ENCODE measurements around the gene CES4A.
"Not testable (repeated sequence)": the region's sequence is repeated elsewhere in the genome, so short reads cannot be mapped to it uniquely, and the experiment has no call there.

Gene CES4A

DNA sequence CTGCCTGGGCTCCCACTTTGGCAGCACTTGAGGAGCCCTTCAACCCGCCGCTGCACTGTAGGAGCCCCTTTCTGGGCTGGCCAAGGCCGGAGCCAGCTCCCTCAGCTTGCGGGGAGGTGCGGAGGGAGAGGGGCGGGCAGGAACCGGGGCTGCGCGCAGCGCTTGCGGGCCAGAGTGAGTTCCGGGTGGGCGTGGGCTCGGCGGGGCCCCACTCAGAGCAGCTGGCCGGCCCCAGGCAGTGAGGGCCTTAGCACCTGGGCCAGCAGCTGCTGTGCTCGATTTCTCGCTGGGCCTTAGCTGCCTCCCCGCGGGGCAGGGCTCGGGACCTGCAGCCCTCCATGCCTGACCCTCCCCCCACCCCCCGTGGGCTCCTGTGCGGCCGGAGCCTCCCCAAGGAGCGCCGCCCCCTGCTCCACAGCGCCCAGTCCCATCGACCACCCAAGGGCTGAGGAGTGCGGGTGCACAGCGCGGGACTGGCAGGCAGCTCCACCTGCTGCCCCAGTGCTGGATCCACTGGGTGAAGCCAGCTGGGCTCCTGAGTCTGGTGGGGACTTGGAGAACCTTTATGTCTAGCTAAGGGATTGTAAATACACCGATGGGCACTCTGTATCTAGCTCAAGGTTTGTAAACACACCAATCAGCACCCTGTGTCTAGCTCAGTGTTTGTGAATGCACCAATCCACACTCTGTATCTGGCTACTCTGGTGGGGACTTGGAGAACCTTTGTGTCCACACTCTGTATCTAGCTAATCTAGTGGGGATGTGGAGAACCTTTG is 14.0 kb upstream of the CES4A start:
- not testable (repeated sequence) for H3K27ac ChIP-seq (ENCODE audit: low read depth, low read length); H3K4me3 ChIP-seq (ENCODE audit: low read depth in 1 of 2, low read length in 2 of 2); H3K36me3 ChIP-seq (ENCODE audit: insufficient read depth, low read length); H3K4me1 ChIP-seq (ENCODE audit: insufficient read depth, low read length); H3K9ac ChIP-seq (ENCODE audit: low read length); H3K27me3 ChIP-seq (ENCODE audit: control insufficient read depth in 1 of 2, insufficient read depth in 2 of 2, low read length in 2 of 2); H3K9me3 ChIP-seq (ENCODE audit: low read length)

- H3K9ac ChIP-seq (ENCODE audit: low read length); H3K27ac ChIP-seq (ENCODE audit: low read depth, low read length); H3K36me3 ChIP-seq (ENCODE audit: insufficient read depth, low read length); H3K4me1 ChIP-seq (ENCODE audit: insufficient read depth, low read length); H3K9me3 ChIP-seq (ENCODE audit: low read length); H3K27me3 ChIP-seq (ENCODE audit: control insufficient read depth in 1 of 2, insufficient read depth in 2 of 2, low read length in 2 of 2); H3K4me3 ChIP-seq (ENCODE audit: low read depth in 1 of 2, low read length in 2 of 2): not testable (repeated sequence)
Observed at GRCh38 chr16:66974932-66975246, 13.5 kb upstream of the CES4A start.

GRCh38 chr16:66975302-66975893 is 13.0 kb upstream of the CES4A start:
- Histone ChIP-seq H3K9me3 (ENCODE audit: low read length) (no peaks in the 10 kb centered on the region), H3K4me3 (ENCODE audit: low read depth in 1 of 2, low read length in 2 of 2) (no peak overlapping the region), H3K36me3 (ENCODE audit: insufficient read depth, low read length) (no peaks in the 10 kb centered on the region), H3K27me3 (ENCODE audit: control insufficient read depth in 1 of 2, insufficient read depth in 2 of 2, low read length in 2 of 2) (no peaks in the 10 kb centered on the region), H3K27ac (ENCODE audit: low read depth, low read length) (no peak overlapping the region), H3K9ac (ENCODE audit: low read length) (no peak overlapping the region), H3K4me1 (ENCODE audit: insufficient read depth, low read length) (no peaks in the 10 kb centered on the region)

GRCh38 chr16:66976746-66977145 is 11.6 kb upstream of the CES4A start:
- Histone ChIP-seq H3K4me1 (ENCODE audit: insufficient read depth, low read length) (no peaks in the 10 kb centered on the region), H3K27ac (ENCODE audit: low read depth, low read length) (no peak overlapping the region), H3K36me3 (ENCODE audit: insufficient read depth, low read length) (no peaks in the 10 kb centered on the region), H3K9ac (ENCODE audit: low read length) (no peak overlapping the region), H3K4me3 (ENCODE audit: low read depth in 1 of 2, low read length in 2 of 2) (no peak overlapping the region), H3K27me3 (ENCODE audit: control insufficient read depth in 1 of 2, insufficient read depth in 2 of 2, low read length in 2 of 2) (no peaks in the 10 kb centered on the region), H3K9me3 (ENCODE audit: low read length) (no peaks in the 10 kb centered on the region)

DNA sequence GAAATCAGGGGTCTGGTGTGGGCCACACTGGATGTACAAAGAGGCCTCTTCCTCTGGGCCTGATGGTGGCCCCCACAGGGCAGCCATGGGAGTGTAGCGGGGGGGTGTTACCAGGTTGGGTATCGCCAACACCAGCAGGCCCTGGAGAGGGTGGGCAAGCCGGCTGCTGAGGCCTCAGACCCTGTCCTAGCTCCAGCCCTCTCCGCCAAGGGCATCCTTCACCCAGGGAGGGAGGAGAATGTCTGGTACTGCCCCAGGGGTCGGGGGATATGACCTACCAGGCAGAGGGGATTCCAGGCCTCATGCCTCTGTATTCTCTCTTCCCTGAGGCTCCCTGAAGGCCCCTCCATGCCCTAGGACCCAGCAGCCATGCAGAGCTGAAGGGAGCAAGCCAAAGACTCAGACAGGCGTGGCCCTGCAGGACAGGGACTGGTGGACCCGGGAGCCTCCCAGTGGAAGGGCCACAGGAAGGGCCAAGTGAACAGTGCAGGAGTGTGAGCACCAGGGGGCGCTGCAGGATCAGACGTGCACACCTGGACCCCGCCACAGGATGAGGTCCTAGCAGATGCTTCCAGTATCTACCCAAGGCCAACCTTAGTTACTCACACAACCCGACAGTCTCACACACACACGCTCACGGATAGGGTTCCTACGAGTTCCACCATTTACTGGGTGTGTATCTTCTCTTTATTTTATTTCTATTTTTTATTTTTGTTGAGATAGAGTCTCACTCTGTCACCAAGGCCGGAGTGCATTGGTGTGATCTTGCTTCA is 10.9 kb upstream of the CES4A start:
- no peak overlapping the region for H3K27ac ChIP-seq (ENCODE audit: low read depth, low read length)
- no peaks in the 10 kb centered on the region for H3K9me3 ChIP-seq (ENCODE audit: low read length)
- no peaks in the 10 kb centered on the region for H3K4me1 ChIP-seq (ENCODE audit: insufficient read depth, low read length)
- H3K36me3 ChIP-seq (ENCODE audit: insufficient read depth, low read length): no peaks in the 10 kb centered on the region
- no peaks in the 10 kb centered on the region for H3K27me3 ChIP-seq (ENCODE audit: control insufficient read depth in 1 of 2, insufficient read depth in 2 of 2, low read length in 2 of 2)
- no peak overlapping the region for H3K9ac ChIP-seq (ENCODE audit: low read length)
- no peak overlapping the region for H3K4me3 ChIP-seq (ENCODE audit: low read depth in 1 of 2, low read length in 2 of 2)

DNA sequence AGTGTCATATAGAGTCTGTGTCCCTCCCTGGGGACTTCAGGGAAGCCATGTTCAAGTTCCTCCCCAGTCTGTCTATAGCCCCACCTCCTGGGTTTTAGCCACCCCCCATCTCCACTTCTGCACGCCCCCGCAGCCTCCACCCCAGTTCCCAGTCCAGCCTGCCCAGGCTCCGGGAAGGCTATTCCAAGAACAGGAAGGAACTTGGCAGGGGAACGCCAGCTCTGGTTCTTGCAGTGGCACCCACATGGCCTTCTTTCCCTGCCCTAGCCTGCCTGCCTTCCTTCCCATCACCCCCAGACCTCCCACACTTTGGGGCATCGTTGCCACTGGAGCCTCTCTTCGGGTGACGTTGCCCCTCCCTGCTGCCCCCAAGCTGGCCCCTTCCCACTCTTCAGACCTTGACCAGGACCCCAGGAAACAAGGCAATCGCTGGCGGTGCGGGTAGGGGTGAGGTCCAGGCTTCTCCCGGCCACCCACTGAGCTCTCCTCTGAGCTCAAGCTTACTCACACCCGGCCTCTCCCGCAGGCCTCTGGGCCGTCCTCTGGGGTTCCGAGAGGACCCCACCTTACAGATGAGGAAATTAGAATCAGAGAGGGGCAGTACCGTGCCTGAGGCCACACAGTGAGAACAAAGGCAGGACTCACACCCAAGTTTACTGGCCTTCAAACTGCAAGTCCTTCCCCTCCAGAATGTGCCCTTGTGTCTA is 9.2 kb upstream of the CES4A start:
- H3K4me3 ChIP-seq (ENCODE audit: low read depth in 1 of 2, low read length in 2 of 2): no peak overlapping the region
- no peak overlapping the region for H3K27ac ChIP-seq (ENCODE audit: low read depth, low read length)
- no peaks in the 10 kb centered on the region for H3K4me1 ChIP-seq (ENCODE audit: insufficient read depth, low read length)
- no peaks in the 10 kb centered on the region for H3K27me3 ChIP-seq (ENCODE audit: control insufficient read depth in 1 of 2, insufficient read depth in 2 of 2, low read length in 2 of 2)
- H3K36me3 ChIP-seq (ENCODE audit: insufficient read depth, low read length): no peaks in the 10 kb centered on the region
- no peaks in the 10 kb centered on the region for H3K9me3 ChIP-seq (ENCODE audit: low read length)
- no peak overlapping the region for H3K9ac ChIP-seq (ENCODE audit: low read length)

DNA sequence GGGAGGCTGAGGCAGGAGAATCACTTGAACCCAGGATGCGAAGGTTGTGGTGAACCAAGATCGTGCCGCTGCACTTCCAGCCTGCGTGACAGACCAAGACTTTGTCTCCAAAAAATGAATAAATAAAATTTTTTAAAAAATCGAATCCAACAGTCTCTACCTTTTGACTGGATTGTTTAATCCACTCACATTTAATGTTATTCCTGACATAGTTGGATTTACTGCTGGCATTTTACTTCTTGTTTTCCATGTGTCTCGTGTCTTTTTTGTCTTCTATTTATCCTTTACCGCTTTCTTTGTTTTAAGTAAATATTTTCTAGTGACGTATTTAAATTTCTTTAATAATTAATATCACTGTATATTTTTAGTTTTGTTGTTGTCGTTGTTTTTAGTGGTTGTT is 5.4 kb upstream of the CES4A start:
- Histone ChIP-seq H3K9me3 (ENCODE audit: low read length) (no peaks in the 10 kb centered on the region), H3K4me1 (ENCODE audit: insufficient read depth, low read length) (no peaks in the 10 kb centered on the region), H3K4me3 (ENCODE audit: low read depth in 1 of 2, low read length in 2 of 2) (no peak overlapping the region), H3K9ac (ENCODE audit: low read length) (no peak overlapping the region), H3K27me3 (ENCODE audit: control insufficient read depth in 1 of 2, insufficient read depth in 2 of 2, low read length in 2 of 2) (no peaks in the 10 kb centered on the region), H3K36me3 (ENCODE audit: insufficient read depth, low read length) (no peaks in the 10 kb centered on the region), H3K27ac (ENCODE audit: low read depth, low read length) (no peak overlapping the region)

DNA sequence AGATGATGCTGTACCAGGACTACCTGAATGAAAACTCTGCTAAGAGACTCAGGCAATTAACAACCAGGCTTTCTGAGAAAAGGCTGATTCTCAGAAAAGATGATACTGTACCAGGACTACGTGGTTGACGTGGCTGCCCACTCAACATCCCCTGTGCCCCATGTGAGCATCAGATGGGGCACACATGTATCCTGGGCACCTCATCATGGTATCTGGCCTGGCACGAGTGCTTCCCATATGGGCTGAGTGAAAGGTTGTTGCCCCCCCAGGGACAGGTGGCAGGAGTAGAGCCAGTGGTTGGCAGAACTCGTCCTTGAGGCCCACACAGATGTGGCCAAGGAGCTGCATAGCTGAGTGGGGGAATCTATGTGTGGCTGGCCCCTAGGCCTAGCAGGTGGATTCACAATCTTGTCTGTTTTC is 3.5 kb upstream of the CES4A start:
- H3K27me3 ChIP-seq (ENCODE audit: control insufficient read depth in 1 of 2, insufficient read depth in 2 of 2, low read length in 2 of 2): no peaks in the 10 kb centered on the region
- no peaks in the 10 kb centered on the region for H3K36me3 ChIP-seq (ENCODE audit: insufficient read depth, low read length)
- H3K9ac ChIP-seq (ENCODE audit: low read length): no peak overlapping the region
- H3K4me1 ChIP-seq (ENCODE audit: insufficient read depth, low read length): no peaks in the 10 kb centered on the region
- no peaks in the 10 kb centered on the region for H3K9me3 ChIP-seq (ENCODE audit: low read length)
- no peak overlapping the region for H3K4me3 ChIP-seq (ENCODE audit: low read depth in 1 of 2, low read length in 2 of 2)
- H3K27ac ChIP-seq (ENCODE audit: low read depth, low read length): no peak overlapping the region

DNA sequence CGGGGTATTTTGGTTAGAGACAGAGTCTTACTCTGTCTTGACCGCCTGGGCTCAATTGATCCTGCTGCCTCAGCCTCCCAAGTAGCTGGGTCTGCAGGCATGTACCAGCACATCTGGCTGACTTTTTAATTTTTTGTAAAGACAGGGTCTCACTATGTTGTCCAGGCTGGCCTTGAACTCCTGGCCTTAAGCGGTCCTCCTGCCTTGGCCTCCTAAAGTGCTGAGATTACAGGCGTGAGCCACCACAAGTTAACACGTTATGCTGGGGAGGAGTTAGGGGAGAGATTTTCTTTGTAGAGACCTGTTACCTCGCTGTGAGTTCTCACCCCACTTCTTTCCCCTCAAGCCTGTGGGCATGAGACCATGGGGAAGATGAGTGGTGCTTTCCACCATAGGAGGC is 1.8 kb upstream of the CES4A start:
- Histone ChIP-seq H3K9me3 (ENCODE audit: low read length) (no peaks in the 10 kb centered on the region), H3K4me3 (ENCODE audit: low read depth in 1 of 2, low read length in 2 of 2) (no peak overlapping the region), H3K27me3 (ENCODE audit: control insufficient read depth in 1 of 2, insufficient read depth in 2 of 2, low read length in 2 of 2) (no peaks in the 10 kb centered on the region), H3K36me3 (ENCODE audit: insufficient read depth, low read length) (no peaks in the 10 kb centered on the region), H3K27ac (ENCODE audit: low read depth, low read length) (no peak overlapping the region), H3K9ac (ENCODE audit: low read length) (no peak overlapping the region), H3K4me1 (ENCODE audit: insufficient read depth, low read length) (no peaks in the 10 kb centered on the region)

GRCh38 chr16:66991545-66992077 is 3.2 kb downstream of the CES4A start:
- Histone ChIP-seq H3K4me3 (ENCODE audit: low read depth in 1 of 2, low read length in 2 of 2) (no peak overlapping the region), H3K27me3 (ENCODE audit: control insufficient read depth in 1 of 2, insufficient read depth in 2 of 2, low read length in 2 of 2) (no peaks in the 10 kb centered on the region), H3K36me3 (ENCODE audit: insufficient read depth, low read length) (no peaks in the 10 kb centered on the region), H3K27ac (ENCODE audit: low read depth, low read length) (no peak overlapping the region), H3K9me3 (ENCODE audit: low read length) (no peaks in the 10 kb centered on the region), H3K4me1 (ENCODE audit: insufficient read depth, low read length) (no peaks in the 10 kb centered on the region), H3K9ac (ENCODE audit: low read length) (no peak overlapping the region)

DNA sequence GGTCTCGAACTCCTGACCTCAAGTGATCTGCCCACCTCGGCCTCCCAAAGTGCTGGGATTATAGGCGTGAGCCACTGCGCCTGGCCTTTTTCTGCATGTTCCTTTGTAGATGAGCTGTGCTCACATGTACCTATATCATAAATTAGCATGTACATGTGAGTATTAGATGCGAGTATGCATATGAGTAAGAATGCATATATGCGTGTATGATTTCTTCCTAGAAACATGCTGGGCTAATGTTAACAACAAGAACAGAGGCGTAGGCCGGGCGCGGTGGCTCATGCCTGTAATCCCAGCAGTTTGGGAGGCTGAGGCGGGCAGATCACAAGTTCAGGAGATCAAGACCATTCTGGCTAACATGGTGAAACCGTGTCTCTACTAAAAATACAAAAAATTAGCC is 5.2 kb downstream of the CES4A start:
- H3K27ac ChIP-seq (ENCODE audit: low read depth, low read length); H3K9ac ChIP-seq (ENCODE audit: low read length); H3K9me3 ChIP-seq (ENCODE audit: low read length): not testable (repeated sequence)

More for the DNA sequence above, 5.2 kb downstream of the CES4A start:
- not testable (repeated sequence) for H3K4me3 ChIP-seq (ENCODE audit: low read depth in 1 of 2, low read length in 2 of 2); H3K4me1 ChIP-seq (ENCODE audit: insufficient read depth, low read length); H3K27me3 ChIP-seq (ENCODE audit: control insufficient read depth in 1 of 2, insufficient read depth in 2 of 2, low read length in 2 of 2); H3K36me3 ChIP-seq (ENCODE audit: insufficient read depth, low read length)

All from muscle layer of colon (tissue), 2 donors.